ENCODE results near the gene PPM1N. TPM values are rescaled to one million over a fixed set of nuclear protein-coding genes. Genes with fewer than 3 reads are reported as not detected.

The PPM1N gene
- total RNA-seq, 1 donor from 2014 or later: 0.48 TPM

- H3K27ac Mint-ChIP-seq: peak overlapping the region; percentile 92
- peaks cover 8% of the 10 kb centered on the region for H3K4me1 Mint-ChIP-seq (ENCODE audit: unreplicated experiment)
- H3K4me3 Mint-ChIP-seq: peak overlapping the region; percentile 94
- DNase-seq (ENCODE audit: extremely low spot score, unreplicated experiment): no peak
- H3K36me3 Mint-ChIP-seq: peaks cover 4% of the 10 kb centered on the region
- peaks cover 37% of the 10 kb centered on the region for H3K27me3 Mint-ChIP-seq
- H3K9me3 Mint-ChIP-seq: no peaks in the 10 kb centered on the region
- TF ChIP-seq CTCF (conservative IDR thresholded peaks at IDR 0.05): no peak
Observed at GRCh38 chr19:45468159-45468651, 30.0 kb upstream of the PPM1N start.

- H3K4me3 Mint-ChIP-seq: peak overlapping the region; percentile 94
- peaks cover 8% of the 10 kb centered on the region for H3K4me1 Mint-ChIP-seq (ENCODE audit: unreplicated experiment)
- H3K9me3 Mint-ChIP-seq: no peaks in the 10 kb centered on the region
Observed at GRCh38 chr19:45468803-45469131, 29.5 kb upstream of the PPM1N start.

GRCh38 chr19:45469132-45469944 is 28.9 kb upstream of the PPM1N start:
- H3K9me3 Mint-ChIP-seq: no peaks in the 10 kb centered on the region
- no peak for TF ChIP-seq CTCF (conservative IDR thresholded peaks at IDR 0.05)
- H3K36me3 Mint-ChIP-seq: peaks cover 4% of the 10 kb centered on the region
- peaks cover 8% of the 10 kb centered on the region for H3K4me1 Mint-ChIP-seq (ENCODE audit: unreplicated experiment)
- H3K4me3 Mint-ChIP-seq: peak overlapping the region; percentile 94
- H3K27me3 Mint-ChIP-seq: peaks cover 48% of the 10 kb centered on the region
- DNase-seq (ENCODE audit: extremely low spot score, unreplicated experiment): peak; percentile 96
- H3K27ac Mint-ChIP-seq: peak overlapping the region; percentile 92

More at GRCh38 chr19:45468803-45469131, 29.5 kb upstream of the PPM1N start:
- Mint-ChIP-seq H3K36me3 (peaks cover 4% of the 10 kb centered on the region), H3K27me3 (peaks cover 42% of the 10 kb centered on the region), H3K27ac (peak overlapping the region; percentile 92)
- no peak for DNase-seq (ENCODE audit: extremely low spot score, unreplicated experiment)
- TF ChIP-seq CTCF (conservative IDR thresholded peaks at IDR 0.05): no peak

GRCh38 chr19:45469945-45470761 is 28.1 kb upstream of the PPM1N start:
- DNase-seq (ENCODE audit: extremely low spot score, unreplicated experiment): no peak
- Mint-ChIP-seq H3K36me3 (peaks cover 4% of the 10 kb centered on the region), H3K27ac (peak overlapping the region; percentile 92), H3K4me3 (peak overlapping the region; percentile 94), H3K27me3 (peaks cover 50% of the 10 kb centered on the region), H3K9me3 (no peaks in the 10 kb centered on the region), H3K4me1 (ENCODE audit: unreplicated experiment) (peaks cover 8% of the 10 kb centered on the region)
- TF ChIP-seq CTCF (conservative IDR thresholded peaks at IDR 0.05): no peak

- DNase-seq (ENCODE audit: extremely low spot score, unreplicated experiment): no peak
- H3K4me3 Mint-ChIP-seq: peak overlapping the region; percentile 94
- H3K36me3 Mint-ChIP-seq: peaks cover 4% of the 10 kb centered on the region
- peak overlapping the region; percentile 92 for H3K27ac Mint-ChIP-seq
- H3K4me1 Mint-ChIP-seq (ENCODE audit: unreplicated experiment): peaks cover 8% of the 10 kb centered on the region
- no peaks in the 10 kb centered on the region for H3K9me3 Mint-ChIP-seq
- peaks cover 56% of the 10 kb centered on the region for H3K27me3 Mint-ChIP-seq
- TF ChIP-seq CTCF (conservative IDR thresholded peaks at IDR 0.05): no peak
Observed at GRCh38 chr19:45470762-45471081, 27.5 kb upstream of the PPM1N start.

Data from type B pancreatic cell (in vitro differentiated cells).